ENCODE data around the gene COX6B2. TPM values are rescaled to one million over a fixed set of nuclear protein-coding genes. Genes with fewer than 3 reads are reported as not detected.

COX6B2 gene
- total and polyA plus RNA-seq, 2 donors (not counting 3 experiments of a cell fraction or from before 2014, with no cell fraction given), result not detected

DNA sequence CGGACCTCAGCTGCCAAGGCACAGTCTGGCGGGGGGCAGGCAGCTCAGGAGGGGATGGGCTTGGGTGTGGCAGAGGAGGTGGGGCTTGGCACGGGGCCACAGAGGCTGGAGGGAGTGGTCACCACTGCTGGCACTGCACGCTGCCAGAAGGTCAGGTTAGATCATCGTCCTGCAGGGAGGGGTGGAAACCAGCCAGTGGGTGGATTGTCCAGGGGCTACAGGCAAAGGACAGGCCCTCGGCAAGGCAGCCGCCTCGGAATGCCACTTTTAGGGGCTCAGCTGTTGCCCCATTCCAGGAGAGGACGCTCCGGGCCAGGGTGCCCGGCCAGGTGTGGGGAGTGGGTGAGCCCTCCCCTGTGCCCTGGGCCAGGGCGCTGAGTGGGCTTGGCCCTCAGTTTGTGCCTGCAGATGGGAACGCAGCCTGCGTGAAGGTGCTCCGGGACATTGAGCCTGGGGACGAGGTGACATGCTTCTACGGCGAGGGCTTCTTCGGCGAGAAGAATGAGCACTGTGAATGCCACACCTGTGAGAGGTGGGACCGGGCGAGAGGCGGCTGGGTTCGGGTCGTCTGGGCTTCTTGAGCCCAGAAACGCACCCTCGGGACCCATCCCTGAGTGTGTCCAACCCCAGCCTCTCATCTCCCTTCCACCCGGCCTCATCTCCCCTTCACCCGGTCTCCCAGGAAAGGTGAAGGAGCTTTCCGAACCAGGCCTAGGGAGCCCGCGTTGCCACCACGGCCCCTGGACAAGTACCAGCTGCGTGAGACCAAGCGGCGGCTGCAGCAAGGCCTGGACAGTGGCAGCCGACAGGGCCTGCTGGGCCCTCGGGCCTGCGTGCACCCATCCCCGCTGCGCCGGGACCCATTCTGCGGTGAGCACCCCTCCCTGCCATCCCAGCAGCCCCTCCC, 8.4 kb downstream of the COX6B2 start:
- Histone ChIP-seq H3K36me3 (ENCODE audit: control insufficient read depth in 2 of 2, extremely low read depth in 1 of 2, insufficient read depth in 2 of 2, low read length in 2 of 2) (peaks cover 0 to 7% of the 10 kb centered on the region in 2 experiments), H3K9me3 (replicated peaks; ENCODE audit: control insufficient read depth, insufficient read depth, low read length) (no peaks in the 10 kb centered on the region), H3K9me1 (replicated peaks; ENCODE audit: control insufficient read depth, extremely low read depth, insufficient read depth, low read length) (no peaks in the 10 kb centered on the region), H3K27me3 (ENCODE audit: control insufficient read depth in 2 of 2, insufficient read depth in 2 of 2, low read length in 2 of 2) (no peaks in the 10 kb centered on the region), H3K4me3 (replicated peaks in 1 of 3; ENCODE audit: insufficient read depth in 1 of 3, low read depth in 1 of 3, low read length in 3 of 3) (no peak overlapping the region), H2AFZ (ENCODE audit: low read depth, low read length) (no peak overlapping the region), H3K9ac (replicated peaks; ENCODE audit: extremely low read depth, insufficient read depth, low read length) (no peak overlapping the region), H3K4me1 (ENCODE audit: control insufficient read depth, extremely low read depth, insufficient read depth, low read length) (no peaks in the 10 kb centered on the region), H3K79me2 (ENCODE audit: control insufficient read depth, insufficient read depth, low read length) (no peaks in the 10 kb centered on the region), H4K20me1 (replicated peaks; ENCODE audit: control insufficient read depth, extremely low read depth, insufficient read depth, low read length) (no peaks in the 10 kb centered on the region), H3K27ac (ENCODE audit: insufficient read depth, low read depth, low read length) (no peak overlapping the region), H3K4me2 (ENCODE audit: insufficient read depth, low read length) (no peak overlapping the region)
- intact Hi-C loops (cut with micrococcal nuclease) (no loop called here), dilution Hi-C loops (cut with MboI; ENCODE audit: extremely low pct_ligation_motif_present, low sequenced_read_pairs) (no loop called here)
- BruUV-seq (replicated peaks), result no TSS peak
- ChIA-PET CTCF (interaction anchor here (1.8 kb wide), 1 partner anchor 44 kb away, joined by 5 read pairs; no protein-coding TSS in a partner anchor), POLR2A (no interaction called here)
- FAIRE-seq (no peak), DNase-seq (ENCODE audit: low read depth, low spot score) (no peak)
- TF ChIP-seq FOS (IDR thresholded peaks at IDR 0.05; ENCODE audit: borderline replicate concordance, insufficient read depth, low read length) (no peak), JUN (IDR thresholded peaks at IDR 0.05; ENCODE audit: borderline replicate concordance, insufficient read depth, insufficient read length, low read depth) (no peak), POLR2A (IDR thresholded peaks at IDR 0.05; ENCODE audit: low read depth, low read length) (no peak), GATA2 (IDR thresholded peaks at IDR 0.05; ENCODE audit: insufficient read depth, insufficient read length, low read depth, low read length) (no peak), EZH2 (IDR thresholded peaks at IDR 0.05; ENCODE audit: borderline replicate concordance, low read depth, low read length, severe bottlenecking) (no peak), POLR2AphosphoS5 (IDR thresholded peaks at IDR 0.05; ENCODE audit: insufficient read depth, low read depth, low read length) (no peak)
- TF ChIP-seq, protein P1, sequence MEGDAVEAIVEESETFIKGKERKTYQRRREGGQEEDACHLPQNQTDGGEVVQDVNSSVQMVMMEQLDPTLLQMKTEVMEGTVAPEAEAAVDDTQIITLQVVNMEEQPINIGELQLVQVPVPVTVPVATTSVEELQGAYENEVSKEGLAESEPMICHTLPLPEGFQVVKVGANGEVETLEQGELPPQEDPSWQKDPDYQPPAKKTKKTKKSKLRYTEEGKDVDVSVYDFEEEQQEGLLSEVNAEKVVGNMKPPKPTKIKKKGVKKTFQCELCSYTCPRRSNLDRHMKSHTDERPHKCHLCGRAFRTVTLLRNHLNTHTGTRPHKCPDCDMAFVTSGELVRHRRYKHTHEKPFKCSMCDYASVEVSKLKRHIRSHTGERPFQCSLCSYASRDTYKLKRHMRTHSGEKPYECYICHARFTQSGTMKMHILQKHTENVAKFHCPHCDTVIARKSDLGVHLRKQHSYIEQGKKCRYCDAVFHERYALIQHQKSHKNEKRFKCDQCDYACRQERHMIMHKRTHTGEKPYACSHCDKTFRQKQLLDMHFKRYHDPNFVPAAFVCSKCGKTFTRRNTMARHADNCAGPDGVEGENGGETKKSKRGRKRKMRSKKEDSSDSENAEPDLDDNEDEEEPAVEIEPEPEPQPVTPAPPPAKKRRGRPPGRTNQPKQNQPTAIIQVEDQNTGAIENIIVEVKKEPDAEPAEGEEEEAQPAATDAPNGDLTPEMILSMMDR (IDR thresholded peaks at IDR 0.05; ENCODE audit: extremely low read depth in 1 of 2, insufficient read depth in 1 of 2, low read depth in 1 of 2, low read length in 2 of 2), result no peak
- TF ChIP-seq, protein P2, sequence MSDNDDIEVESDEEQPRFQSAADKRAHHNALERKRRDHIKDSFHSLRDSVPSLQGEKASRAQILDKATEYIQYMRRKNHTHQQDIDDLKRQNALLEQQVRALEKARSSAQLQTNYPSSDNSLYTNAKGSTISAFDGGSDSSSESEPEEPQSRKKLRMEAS (IDR thresholded peaks at IDR 0.05; ENCODE audit: insufficient read depth, insufficient read length), result no peak
